HepG2 (cell line): ENCODE measurements around the gene DAAM2. TPM values are rescaled to one million over a fixed set of nuclear protein-coding genes. Genes with fewer than 3 reads are reported as not detected.
A peak's percentile ranks its signal among the peaks of the same experiment; 100 is the strongest.

ENCODE experiments used
- AGO2 ChIP-seq: fragments of 200-400 bp; formaldehyde crosslinking; optimal IDR thresholded peaks from 2 replicates; pipeline ENCODE3; 2017; ENCODE audit warnings: mild to moderate bottlenecking, low read depth, low read length, moderate library complexity
- AHR ChIP-seq: IDR thresholded peaks from 2 replicates; pipeline ENCODE4 v1.6.1; 2018; ENCODE audit warnings: missing genetic modification reagents, missing compliant biosample characterization
- ARNT2 ChIP-seq: sonication (generic); formaldehyde crosslinking; IDR thresholded peaks from 2 replicates; pipeline ENCODE4 v1.8.0; 2022; ENCODE audit warnings: mild to moderate bottlenecking, low read depth, missing genetic modification reagents, moderate library complexity
- FOSL2 ChIP-seq: sonication (generic); formaldehyde crosslinking; IDR thresholded peaks from 2 replicates; pipeline ENCODE4 v1.4.0; 2020; ENCODE audit warnings: missing genetic modification reagents
- GATAD2A ChIP-seq: IDR thresholded peaks from 2 replicates; pipeline ENCODE4 v1.6.1; 2016
- HOXD1 ChIP-seq: sonication (generic); formaldehyde crosslinking; IDR thresholded peaks from 2 replicates; pipeline ENCODE4 v1.5.0; 2020; ENCODE audit warnings: missing genetic modification reagents
- IKZF1 ChIP-seq: fragments of 450-650 bp; IDR thresholded peaks from 2 replicates; pipeline ENCODE4 v1.7.1; 2016
- MED8 ChIP-seq: sonication (generic); formaldehyde crosslinking; IDR thresholded peaks from 2 replicates; pipeline ENCODE4 v1.8.1; 2023; ENCODE audit warnings: mild to moderate bottlenecking, missing genetic modification reagents; ENCODE audit not compliant: insufficient replicate concordance
- NFIB ChIP-seq: sonication (generic); formaldehyde crosslinking; IDR thresholded peaks from 2 replicates; pipeline ENCODE4 v1.9.0; 2021; ENCODE audit warnings: missing genetic modification reagents, mild to moderate bottlenecking, borderline replicate concordance
- NR2F1 ChIP-seq, 2 experiments: fragments of 450-650 bp in 1 of 2; formaldehyde crosslinking in 1 of 2; IDR thresholded peaks; 2 replicates each; pipeline versions ENCODE4 v1.5.0 to v1.6.1; 2016 to 2020; ENCODE audit warnings: mild to moderate bottlenecking in 1 of 2, missing compliant biosample characterization in 1 of 2, missing genetic modification reagents in 1 of 2, moderate library complexity in 1 of 2
- RAD51 ChIP-seq: fragments of 450-650 bp; IDR thresholded peaks from 2 replicates; pipeline ENCODE4 v1.6.1; 2016; ENCODE audit warnings: borderline replicate concordance
- RFX5 ChIP-seq: IDR thresholded peaks from 2 replicates; pipeline ENCODE4 v1.6.1; 2011; ENCODE audit warnings: low read depth, low read length, improper control_type of control experiment
- SMAD3 ChIP-seq: sonication (generic); formaldehyde crosslinking; IDR thresholded peaks from 2 replicates; pipeline ENCODE4 v1.4.0; 2020; ENCODE audit warnings: missing genetic modification reagents
- SRSF1 ChIP-seq: fragments of 200-400 bp; formaldehyde crosslinking; optimal IDR thresholded peaks from 2 replicates; pipeline ENCODE3; 2017; ENCODE audit warnings: mild to moderate bottlenecking, low read depth, low read length, moderate library complexity
- STAG1 ChIP-seq: sonication (generic); formaldehyde crosslinking; IDR thresholded peaks from 2 replicates; pipeline ENCODE4 v1.4.0; 2020; ENCODE audit warnings: missing genetic modification reagents
- TAF1 ChIP-seq: sonication (generic); formaldehyde crosslinking; IDR thresholded peaks from 2 replicates; pipeline ENCODE4 v1.4.0; 2020; ENCODE audit warnings: missing genetic modification reagents
- TBX2 ChIP-seq: sonication (generic); formaldehyde crosslinking; IDR thresholded peaks from 2 replicates; pipeline ENCODE4 v1.5.0; 2020; ENCODE audit warnings: missing genetic modification reagents, mild to moderate bottlenecking, borderline replicate concordance
- TCF12 ChIP-seq, 2 experiments: fragments of 450-650 bp in 1 of 2; sonication (generic) in 1 of 2; formaldehyde crosslinking in 1 of 2; IDR thresholded peaks; 2 replicates each; pipeline versions ENCODE4 v1.6.1 to v1.8.0; 2017 to 2022; ENCODE audit warnings: antibody characterized with exemption in 1 of 2, mild to moderate bottlenecking in 1 of 2, missing genetic modification reagents in 1 of 2, moderate library complexity in 1 of 2
- ZKSCAN8 ChIP-seq: IDR thresholded peaks from 2 replicates; pipeline ENCODE4 v1.6.1; 2016; ENCODE audit warnings: borderline replicate concordance, missing genetic modification reagents, missing compliant biosample characterization
- ZNF260 ChIP-seq: sonication (generic); formaldehyde crosslinking; IDR thresholded peaks from 2 replicates; pipeline ENCODE4 v1.4.0; 2020; ENCODE audit warnings: missing genetic modification reagents, low read depth, mild to moderate bottlenecking, borderline replicate concordance
- ZNF33B ChIP-seq: sonication (generic); formaldehyde crosslinking; IDR thresholded peaks from 2 replicates; pipeline ENCODE4 v1.5.1; 2020; ENCODE audit warnings: mild to moderate bottlenecking, missing genetic modification reagents
- ZNF383 ChIP-seq: sonication (generic); formaldehyde crosslinking; IDR thresholded peaks from 2 replicates; pipeline ENCODE4 v1.4.0; 2020; ENCODE audit warnings: missing genetic modification reagents, mild to moderate bottlenecking, borderline replicate concordance
- ZNF562 ChIP-seq: sonication (generic); formaldehyde crosslinking; IDR thresholded peaks from 2 replicates; pipeline ENCODE4 v1.8.0; 2022; ENCODE audit warnings: missing genetic modification reagents, borderline replicate concordance
- ZNF660 ChIP-seq: sonication (generic); formaldehyde crosslinking; IDR thresholded peaks from 2 replicates; pipeline ENCODE4 v1.5.1; 2020; ENCODE audit warnings: mild to moderate bottlenecking, low read depth, missing genetic modification reagents, borderline replicate concordance
- ZNF777 ChIP-seq: sonication (generic); formaldehyde crosslinking; IDR thresholded peaks from 2 replicates; pipeline ENCODE4 v1.4.0; 2020; ENCODE audit warnings: missing genetic modification reagents
- polyA plus RNA-seq, 8 experiments: library from polyadenylated mRNA; depleted of rRNA in 3 of 8; stranded (reverse) in 7 of 8; unstranded in 1 of 8; fragments of >200 nt; fragmentation: Illumina TruSeq in 4 of 8; extraction: Trizol in 4 of 8; gene quantifications; 2 replicates each; pipeline versions ENCODE4 v1.2.1 to v1.2.3, GENCODE V29; 2011 to 2016; ENCODE audit warnings: low read depth in 4 of 8, missing spikeins in 1 of 8, mixed read lengths in 1 of 8; ENCODE audit not compliant: insufficient read depth in 1 of 8
- total RNA-seq, 5 experiments: library from RNA; depleted of rRNA; stranded (reverse); fragments of >200 nt; fragmentation: Illumina TruSeq; extraction: Trizol; gene quantifications; 2 replicates each; pipeline ENCODE4 v1.2.3, GENCODE V29; 2016; ENCODE audit warnings: low read depth in 1 of 5
- TF ChIP-seq, protein P1 (sequence below): IDR thresholded peaks from 2 replicates; pipeline ENCODE4 v1.6.1; 2016
- TF ChIP-seq, protein P2 (sequence below): sonication (generic); formaldehyde crosslinking; IDR thresholded peaks from 2 replicates; pipeline ENCODE4 v1.4.0; 2020; ENCODE audit warnings: missing genetic modification reagents; ENCODE audit errors: not compliant biosample characterization
- TF ChIP-seq, protein P3 (sequence below): sonication (generic); formaldehyde crosslinking; IDR thresholded peaks from 2 replicates; pipeline ENCODE4 v1.8.1; 2023; ENCODE audit warnings: missing genetic modification reagents, inconsistent platforms, borderline replicate concordance

DAAM2 gene
- total and polyA plus RNA-seq, 2 of the 13 experiments (the other 11 are each of a cell fraction or from before 2014, with no cell fraction given) = 0.01 TPM; not detected in 1

DNA sequence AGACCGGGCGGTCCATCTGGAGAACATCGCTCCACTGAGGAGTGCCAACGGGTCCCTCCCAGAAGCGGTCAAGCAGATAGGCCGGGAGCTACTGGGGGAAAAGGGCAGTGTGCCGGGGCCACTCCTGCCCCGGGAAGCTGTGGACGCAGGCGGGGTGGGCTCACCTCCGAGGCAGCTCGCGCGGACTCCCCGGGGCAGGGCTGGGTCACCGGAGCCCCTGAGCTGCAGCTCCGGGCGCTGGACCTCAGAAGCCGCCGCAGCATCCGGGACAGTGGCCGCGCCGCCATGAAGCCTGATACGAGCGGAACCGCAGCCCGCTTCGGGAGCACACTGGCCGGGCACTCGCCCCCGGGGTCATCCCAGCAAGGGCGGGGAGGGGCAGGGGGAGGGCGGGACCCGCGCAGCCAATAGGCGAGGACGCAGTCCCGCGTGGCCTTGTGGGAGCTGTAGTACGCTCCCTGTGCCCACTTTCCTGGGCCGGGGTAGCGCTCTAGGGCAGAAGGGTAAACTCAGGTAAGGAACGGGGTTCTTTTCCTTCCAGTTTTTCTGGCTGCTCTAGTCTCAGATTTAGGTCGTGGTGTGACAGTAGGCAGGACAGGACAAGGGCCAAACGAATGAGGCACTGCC is 142.1 kb downstream of the DAAM2 start, which contains the start of gene MOCS1 (continued):
- no peak for TF ChIP-seq GATAD2A (CRISPR knock-in tag)
- TF ChIP-seq IKZF1 = no peak
- no peak for TF ChIP-seq STAG1 (CRISPR knock-in tag)
- TF ChIP-seq TCF12 (IDR thresholded peaks at IDR 0.05) = no peak
- no peak for TF ChIP-seq TCF12 (CRISPR knock-in tag; IDR thresholded peaks at IDR 0.05)
- no peak for TF ChIP-seq AGO2
- TF ChIP-seq ZKSCAN8 = no peak
- TF ChIP-seq ZNF33B (CRISPR knock-in tag) = 0 out of 2 replicates have a peak, but pooled peaks have one; percentile 33
- TF ChIP-seq FOSL2 (CRISPR knock-in tag) = peak; percentile 28; the same call in 1 of the 2 replicates
- TF ChIP-seq NR2F1 (CRISPR knock-in tag; IDR thresholded peaks at IDR 0.05) = peak; percentile 77 to 86
- no peak for TF ChIP-seq SRSF1
- TF ChIP-seq ZNF383 (CRISPR knock-in tag) = no peak
- TF ChIP-seq, protein P1, sequence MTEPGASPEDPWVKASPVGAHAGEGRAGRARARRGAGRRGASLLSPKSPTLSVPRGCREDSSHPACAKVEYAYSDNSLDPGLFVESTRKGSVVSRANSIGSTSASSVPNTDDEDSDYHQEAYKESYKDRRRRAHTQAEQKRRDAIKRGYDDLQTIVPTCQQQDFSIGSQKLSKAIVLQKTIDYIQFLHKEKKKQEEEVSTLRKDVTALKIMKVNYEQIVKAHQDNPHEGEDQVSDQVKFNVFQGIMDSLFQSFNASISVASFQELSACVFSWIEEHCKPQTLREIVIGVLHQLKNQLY (CRISPR knock-in tag) = no peak
- TF ChIP-seq NFIB (CRISPR knock-in tag) = no peak
- TF ChIP-seq, protein P2, sequence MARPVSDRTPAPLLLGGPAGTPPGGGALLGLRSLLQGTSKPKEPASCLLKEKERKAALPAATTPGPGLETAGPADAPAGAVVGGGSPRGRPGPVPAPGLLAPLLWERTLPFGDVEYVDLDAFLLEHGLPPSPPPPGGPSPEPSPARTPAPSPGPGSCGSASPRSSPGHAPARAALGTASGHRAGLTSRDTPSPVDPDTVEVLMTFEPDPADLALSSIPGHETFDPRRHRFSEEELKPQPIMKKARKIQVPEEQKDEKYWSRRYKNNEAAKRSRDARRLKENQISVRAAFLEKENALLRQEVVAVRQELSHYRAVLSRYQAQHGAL (CRISPR knock-in tag) = no peak
- TF ChIP-seq ZNF260 (CRISPR knock-in tag) = no peak
- peak; percentile 76; the same call in 1 of the 2 replicates for TF ChIP-seq ARNT2 (CRISPR knock-in tag)
- no peak for TF ChIP-seq HOXD1 (CRISPR knock-in tag)
- TF ChIP-seq MED8 (CRISPR knock-in tag) = no peak
- peak; percentile 89 for TF ChIP-seq TAF1 (CRISPR knock-in tag)
- no peak for TF ChIP-seq RFX5
- 0 out of 2 replicates have a peak, but pooled peaks have one; percentile 46 for TF ChIP-seq AHR
- TF ChIP-seq ZNF660 (CRISPR knock-in tag) = no peak
- no peak for TF ChIP-seq ZNF777 (CRISPR knock-in tag)
- no peak for TF ChIP-seq SMAD3 (CRISPR knock-in tag)
- no peak for TF ChIP-seq ZNF562 (CRISPR knock-in tag)
- peak; percentile 64; the same call in 1 of the 2 replicates for TF ChIP-seq TBX2 (CRISPR knock-in tag)
- no peak for TF ChIP-seq RAD51
- TF ChIP-seq, protein P3, sequence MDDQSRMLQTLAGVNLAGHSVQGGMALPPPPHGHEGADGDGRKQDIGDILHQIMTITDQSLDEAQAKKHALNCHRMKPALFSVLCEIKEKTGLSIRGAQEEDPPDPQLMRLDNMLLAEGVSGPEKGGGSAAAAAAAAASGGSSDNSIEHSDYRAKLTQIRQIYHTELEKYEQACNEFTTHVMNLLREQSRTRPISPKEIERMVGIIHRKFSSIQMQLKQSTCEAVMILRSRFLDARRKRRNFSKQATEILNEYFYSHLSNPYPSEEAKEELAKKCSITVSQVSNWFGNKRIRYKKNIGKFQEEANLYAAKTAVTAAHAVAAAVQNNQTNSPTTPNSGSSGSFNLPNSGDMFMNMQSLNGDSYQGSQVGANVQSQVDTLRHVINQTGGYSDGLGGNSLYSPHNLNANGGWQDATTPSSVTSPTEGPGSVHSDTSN (CRISPR knock-in tag) = no peak; the same call in 1 of the 2 replicates
